ENCODE results near the gene NECTIN1.
"Not testable (repeated sequence)": the region's sequence is repeated elsewhere in the genome, so short reads cannot be mapped to it uniquely, and the experiment has no call there.

NECTIN1 gene

GRCh38 chr11:119614222-119615002 lies 114.6 kb downstream of the NECTIN1 start:
- no peak for DNase-seq

GRCh38 chr11:119612814-119613213 lies 116.2 kb downstream of the NECTIN1 start:
- DNase-seq, result no peak

GRCh38 chr11:119610836-119611426 lies 118.1 kb downstream of the NECTIN1 start:
- no peak for DNase-seq

GRCh38 chr11:119608781-119609180 lies 120.2 kb downstream of the NECTIN1 start:
- peak; percentile 32 for DNase-seq

GRCh38 chr11:119608201-119608600 lies 120.8 kb downstream of the NECTIN1 start:
- peak; percentile 66 for DNase-seq

GRCh38 chr11:119607726-119608125 lies 121.3 kb downstream of the NECTIN1 start:
- peak; percentile 87 for DNase-seq

- DNase-seq, result no peak
Measured at GRCh38 chr11:119605137-119605665, 123.8 kb downstream of the NECTIN1 start.

GRCh38 chr11:119602745-119603373 lies 126.1 kb downstream of the NECTIN1 start:
- no peak for DNase-seq

GRCh38 chr11:119599864-119600541 lies 129.0 kb downstream of the NECTIN1 start:
- no peak for DNase-seq

GRCh38 chr11:119595941-119596340 lies 133.1 kb downstream of the NECTIN1 start:
- not testable (repeated sequence) for DNase-seq

- DNase-seq, result no peak
Measured at GRCh38 chr11:119594639-119595249, 134.3 kb downstream of the NECTIN1 start.

GRCh38 chr11:119593346-119593745 lies 135.7 kb downstream of the NECTIN1 start:
- no peak for DNase-seq

GRCh38 chr11:119592642-119593041 lies 136.4 kb downstream of the NECTIN1 start:
- peak; percentile 74 for DNase-seq

- DNase-seq, result no peak
Measured at GRCh38 chr11:119591836-119592310, 137.1 kb downstream of the NECTIN1 start.

- no peak for DNase-seq
Measured at GRCh38 chr11:119590651-119591351, 138.2 kb downstream of the NECTIN1 start.

GRCh38 chr11:119589001-119589400 lies 140.0 kb downstream of the NECTIN1 start:
- DNase-seq, result peak; percentile 68

All from midbrain (tissue), 1 donor.